H1 (cell line): ENCODE data around the gene MAFB. TPM values are rescaled to one million over a fixed set of nuclear protein-coding genes. Genes with fewer than 3 reads are reported as not detected.

Experiments used
- CTCF ChIA-PET: fragments of 300-600 bp; sonication (Branson Sonifier 250); formaldehyde crosslinking; loops from one replicate; lab custom pipeline; 2021; ENCODE audit not compliant: partially characterized antibody; lab: Charles Lee
- POLR2A ChIA-PET: fragments of 300-600 bp; sonication (Branson Sonifier 250); formaldehyde crosslinking; loops from one replicate; lab custom pipeline; 2021; ENCODE audit warnings: inconsistent platforms; ENCODE audit not compliant: partially characterized antibody; lab: Charles Lee
- DNase-seq, 2 experiments: peaks; one replicate each; pipeline versions ENCODE4 v3.0.0 to v3.0.0-alpha.2; 2010 to 2022; ENCODE audit warnings: low spot score in 2 of 2, low read depth in 1 of 2, mixed read lengths in 1 of 2
- FAIRE-seq: peaks from 2 replicates; lab custom pipeline; 2011; peaks lifted over from hg19 to GRCh38; lab: Jason Lieb, UNC
- H2AFZ ChIP-seq: 2 replicates; pipeline ENCODE4 v1.8.1; 2012; ENCODE audit warnings: low read length, inconsistent platforms
- H2AK5ac ChIP-seq: 2 replicates; pipeline ENCODE4 v1.6.1; 2013; ENCODE audit warnings: low read depth, low read length
- H2BK120ac ChIP-seq: replicated peaks from 2 replicates; pipeline ENCODE3; 2013; ENCODE audit warnings: low read depth, low read length, inconsistent platforms
- H2BK12ac ChIP-seq: 2 replicates; pipeline ENCODE4 v1.6.1; 2013; ENCODE audit warnings: low read depth, low read length
- H2BK15ac ChIP-seq: 2 replicates; pipeline ENCODE4 v1.6.1; 2013; ENCODE audit warnings: low read length
- H2BK20ac ChIP-seq: 2 replicates; pipeline ENCODE4 v1.6.1; 2013; ENCODE audit warnings: low read length
- H2BK5ac ChIP-seq: 2 replicates; pipeline ENCODE4 v1.6.1; 2013; ENCODE audit warnings: low read depth, low read length
- H3K14ac ChIP-seq: 2 replicates; pipeline ENCODE4 v1.6.1; 2013; ENCODE audit warnings: inconsistent platforms; ENCODE audit not compliant: insufficient read length
- H3K18ac ChIP-seq: 2 replicates; pipeline ENCODE4 v1.6.1; 2013; ENCODE audit warnings: low read length; ENCODE audit errors: extremely low read depth
- H3K23ac ChIP-seq: 2 replicates; pipeline ENCODE4 v1.6.1; 2013; ENCODE audit warnings: inconsistent platforms; ENCODE audit not compliant: insufficient read length
- H3K23me2 ChIP-seq: 2 replicates; pipeline ENCODE4 v1.6.1; 2013; ENCODE audit warnings: low read depth, low read length
- H3K27ac ChIP-seq: 2 replicates; pipeline ENCODE4 v1.6.1; 2011; ENCODE audit warnings: low read depth, low read length, inconsistent platforms
- H3K27me3 ChIP-seq, 4 experiments: replicated peaks in 1 of 4; 1 replicate in 1 of 4; 2 replicates in 3 of 4; pipeline versions ENCODE4 v1.6.1 to v1.8.1; 2011 to 2013; ENCODE audit warnings: low read length in 3 of 4, mild to moderate bottlenecking in 3 of 4, inconsistent platforms in 2 of 4, mixed read lengths in 2 of 4, moderate library complexity in 1 of 4; ENCODE audit not compliant: control insufficient read depth in 3 of 4, insufficient read depth in 3 of 4; ENCODE audit errors: extremely low read depth in 1 of 4
- H3K36me3 ChIP-seq, 4 experiments: 2 replicates each; pipeline versions ENCODE4 v1.6.1 to v1.8.1; 2011 to 2013; ENCODE audit warnings: mild to moderate bottlenecking in 4 of 4, low read length in 3 of 4, moderate library complexity in 2 of 4, control low read depth in 1 of 4, inconsistent platforms in 1 of 4; ENCODE audit not compliant: insufficient read depth in 4 of 4, control insufficient read depth in 2 of 4
- H3K4ac ChIP-seq: replicated peaks from 2 replicates; pipeline ENCODE3; 2013; ENCODE audit warnings: low read length, low read depth, mixed read lengths, inconsistent platforms; ENCODE audit not compliant: insufficient read length
- H3K4me1 ChIP-seq, 4 experiments: replicated peaks in 1 of 4; 1 replicate in 1 of 4; 2 replicates in 3 of 4; pipeline versions ENCODE4 v1.6.1 to v1.8.1; 2011 to 2013; ENCODE audit warnings: low read length in 3 of 4, inconsistent platforms in 2 of 4, mixed read lengths in 1 of 4; ENCODE audit not compliant: insufficient read depth in 4 of 4, control insufficient read depth in 3 of 4
- H3K4me2 ChIP-seq, 2 experiments: 2 replicates each; pipeline versions ENCODE4 v1.6.1 to v1.8.1; 2011 to 2013; ENCODE audit warnings: low read depth in 2 of 2, low read length in 2 of 2, control low read depth in 1 of 2, inconsistent platforms in 1 of 2, mild to moderate bottlenecking in 1 of 2; ENCODE audit not compliant: insufficient read depth in 1 of 2
- H3K4me3 ChIP-seq, 4 experiments: fragments of 200-600, 300-600 bp in 1 of 4; sonication (generic), shearing (Covaris generic), sonication (Bioruptor Twin) in 1 of 4; 2 replicates each; pipeline versions ENCODE4 v1.5.1 to v1.8.1; 2011 to 2016; ENCODE audit warnings: low read length in 4 of 4, low read depth in 3 of 4, control low read depth in 2 of 4, inconsistent platforms in 2 of 4, mild to moderate bottlenecking in 2 of 4, mixed read lengths in 1 of 4, moderate library complexity in 1 of 4; ENCODE audit not compliant: insufficient read depth in 2 of 4; ENCODE audit errors: extremely low read depth in 1 of 4
- H3K56ac ChIP-seq: replicated peaks from 2 replicates; pipeline ENCODE3; 2013; ENCODE audit warnings: low read depth, mild to moderate bottlenecking, mixed read lengths, low read length, inconsistent platforms; ENCODE audit not compliant: insufficient read length
- H3K79me1 ChIP-seq: 2 replicates; pipeline ENCODE4 v1.6.1; 2013; ENCODE audit warnings: low read depth, low read length, control low read depth
- H3K79me2 ChIP-seq, 2 experiments: 2 replicates each; pipeline versions ENCODE4 v1.6.1 to v1.8.1; 2012 to 2013; ENCODE audit warnings: low read length in 2 of 2, mild to moderate bottlenecking in 2 of 2, inconsistent platforms in 1 of 2; ENCODE audit not compliant: insufficient read depth in 2 of 2, control insufficient read depth in 1 of 2
- H3K9ac ChIP-seq, 4 experiments: replicated peaks in 1 of 4; 1 replicate in 1 of 4; 2 replicates in 3 of 4; pipeline versions ENCODE4 v1.6.1 to v1.8.1; 2011 to 2013; ENCODE audit warnings: low read depth in 3 of 4, low read length in 3 of 4, control low read depth in 2 of 4, mild to moderate bottlenecking in 2 of 4, moderate library complexity in 2 of 4, inconsistent platforms in 1 of 4; ENCODE audit errors: extremely low read depth in 1 of 4
- H3K9me3 ChIP-seq, 2 experiments: 2 replicates each; pipeline versions ENCODE4 v1.6.1 to v1.8.1; 2012 to 2013; ENCODE audit warnings: mild to moderate bottlenecking in 2 of 2, moderate library complexity in 2 of 2, control low read depth in 1 of 2, inconsistent platforms in 1 of 2, low read depth in 1 of 2, low read length in 1 of 2, mixed read lengths in 1 of 2; ENCODE audit not compliant: insufficient read depth in 2 of 2
- H4K20me1 ChIP-seq, 2 experiments: replicated peaks in 1 of 2; 2 replicates each; pipeline versions ENCODE3 to v1.8.1; 2011 to 2013; ENCODE audit warnings: inconsistent platforms in 2 of 2, low read length in 2 of 2, mild to moderate bottlenecking in 1 of 2; ENCODE audit not compliant: insufficient read depth in 2 of 2, control insufficient read depth in 1 of 2
- H4K5ac ChIP-seq: 2 replicates; pipeline ENCODE4 v1.6.1; 2013; ENCODE audit warnings: low read length, low read depth, mixed read lengths, inconsistent platforms; ENCODE audit not compliant: insufficient read length
- H4K8ac ChIP-seq: 2 replicates; pipeline ENCODE4 v1.8.0; 2013; ENCODE audit warnings: mild to moderate bottlenecking, moderate library complexity, low read length, inconsistent platforms; ENCODE audit not compliant: insufficient read depth; ENCODE audit errors: extremely low read depth
- H4K91ac ChIP-seq: replicated peaks from 2 replicates; pipeline ENCODE3; 2013; ENCODE audit warnings: low read length, mixed read lengths, inconsistent platforms; ENCODE audit not compliant: insufficient read length
- EP300 ChIP-seq, 2 experiments: IDR thresholded peaks; 1 replicate in 1 of 2; 2 replicates in 1 of 2; pipeline ENCODE4 v1.6.1; 2011 to 2012; ENCODE audit warnings: low read depth in 2 of 2, low read length in 2 of 2, mild to moderate bottlenecking in 2 of 2, borderline replicate concordance in 1 of 2, inconsistent platforms in 1 of 2, moderate library complexity in 1 of 2
- GABPA ChIP-seq: IDR thresholded peaks from 2 replicates; pipeline ENCODE4 v1.6.1; 2011; ENCODE audit warnings: mild to moderate bottlenecking, low read length, moderate library complexity, borderline replicate concordance; ENCODE audit not compliant: insufficient read depth
- JUN ChIP-seq: IDR thresholded peaks from 2 replicates; pipeline ENCODE4 v1.6.1; 2011; ENCODE audit warnings: low read depth, mild to moderate bottlenecking, improper control_type of control experiment, low read length
- KDM4A ChIP-seq: IDR thresholded peaks from one replicate; pipeline ENCODE4 v1.7.1; 2012; ENCODE audit warnings: low read depth, mild to moderate bottlenecking, moderate library complexity, low read length, inconsistent platforms; ENCODE audit not compliant: severe bottlenecking
- MAFK ChIP-seq: IDR thresholded peaks from 2 replicates; pipeline ENCODE4 v1.6.1; 2012; ENCODE audit warnings: low read depth, mild to moderate bottlenecking, improper control_type of control experiment, low read length
- NRF1 ChIP-seq: IDR thresholded peaks from 2 replicates; pipeline ENCODE4 v1.6.1; 2011; ENCODE audit warnings: mild to moderate bottlenecking, low read depth, low read length, improper control_type of control experiment
- POLR2AphosphoS5 ChIP-seq: IDR thresholded peaks from 2 replicates; pipeline ENCODE4 v1.6.1; 2011; ENCODE audit warnings: low read depth, low read length
- RFX5 ChIP-seq: IDR thresholded peaks from 2 replicates; pipeline ENCODE4 v1.6.1; 2011; ENCODE audit warnings: low read depth, low read length, improper control_type of control experiment, borderline replicate concordance
- TAF1 ChIP-seq: IDR thresholded peaks from 2 replicates; pipeline ENCODE4 v1.6.1; 2011; ENCODE audit warnings: mild to moderate bottlenecking, low read depth, low read length
- WGBS, 2 experiments: shearing (Covaris generic) in 1 of 2; methylation state at CpG; one replicate each; pipeline versions ENCODE4 v1.1.6 to v1.1.7; 2013 to 2015; ENCODE audit warnings: low lambda C conversion rate in 2 of 2, mixed read lengths in 2 of 2, inconsistent platforms in 1 of 2, low coverage in 1 of 2, missing lambda C conversion rate in 1 of 2; ENCODE audit not compliant: insufficient replicate concordance in 2 of 2, insufficient coverage in 1 of 2, insufficient read length in 1 of 2; ENCODE audit errors: extremely low coverage in 1 of 2, missing lambda C conversion rate in 1 of 2; 5-methylcytosine and 5-hydroxymethylcytosine counted together
- polyA plus RNA-seq, 7 experiments: library from polyadenylated mRNA; depleted of rRNA in 3 of 7; stranded (reverse) in 5 of 7; unstranded in 2 of 7; fragments of >200 nt in 5 of 7; fragments of 200-250 nt in 2 of 7; gene quantifications; 1 replicate in 5 of 7; 2 replicates in 1 of 7; 4 replicates in 1 of 7; pipeline versions ENCODE4 v1.2.1 to v1.2.3, GENCODE V29; 2011 to 2013; ENCODE audit warnings: missing spikeins in 2 of 7, mixed read lengths in 2 of 7
- total RNA-seq: library from RNA; stranded (reverse); fragmentation: NEBNext Ultra II Directional; extraction: Animal tissue kit (Norgen Biotek cat#: 25700); gene quantifications from 2 replicates; pipeline ENCODE4 v1.2.1, GENCODE V29; 2021
- TF ChIP-seq, protein P1 (sequence below): IDR thresholded peaks from 2 replicates; pipeline ENCODE4 v1.6.1; 2011; ENCODE audit warnings: low read length, improper control_type of control experiment

The MAFB gene
- total and polyA plus RNA-seq, 2 of the 8 experiments (the other 6 are each of a cell fraction or from before 2014, with no cell fraction given): 0.83 to 1.8 TPM

DNA sequence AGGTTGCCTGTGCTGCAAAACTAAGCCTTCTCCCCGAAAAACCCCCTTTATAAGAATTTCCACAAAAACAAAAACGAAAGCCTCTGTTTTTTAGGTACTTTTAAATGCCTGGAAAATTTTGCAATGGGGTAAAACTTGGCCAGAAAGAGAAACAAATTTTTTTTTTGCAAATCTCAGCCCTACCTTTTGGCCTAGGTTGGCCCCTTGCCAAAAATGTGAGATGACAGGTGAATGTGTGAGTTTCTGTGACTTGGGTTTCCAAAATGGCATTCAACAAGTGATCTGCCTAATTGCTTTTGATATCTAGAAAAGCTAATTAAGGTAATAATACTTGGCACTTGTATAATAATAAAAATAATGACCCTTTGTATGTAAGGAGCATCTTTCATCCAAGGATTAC lies 48.4 kb downstream of the MAFB start:
- no peak overlapping the region for H4K91ac ChIP-seq
- H3K4ac ChIP-seq: no peak overlapping the region
- H3K14ac ChIP-seq: no peak overlapping the region
- H4K8ac ChIP-seq: no peak overlapping the region
- no peaks in the 10 kb centered on the region for H3K9me3 ChIP-seq
- no peak overlapping the region for H2AK5ac ChIP-seq
- H3K56ac ChIP-seq: no peak overlapping the region
- H4K5ac ChIP-seq: no peak overlapping the region
- no peak overlapping the region for H2BK120ac ChIP-seq
- no peak overlapping the region for H2BK5ac ChIP-seq
- no peak overlapping the region for H3K4me2 ChIP-seq
- no peak overlapping the region for H2BK15ac ChIP-seq
- H3K36me3 ChIP-seq: no peaks in the 10 kb centered on the region
- TF ChIP-seq RFX5 (no peak), MAFK (no peak), JUN (no peak), KDM4A (no peak), GABPA (no peak), NRF1 (no peak), EP300 (IDR thresholded peaks at IDR 0.05; ENCODE audit: borderline replicate concordance in 1 of 2, low read depth in 2 of 2, low read length in 2 of 2) (no peak), POLR2AphosphoS5 (no peak), TAF1 (no peak)
- TF ChIP-seq, protein P1, sequence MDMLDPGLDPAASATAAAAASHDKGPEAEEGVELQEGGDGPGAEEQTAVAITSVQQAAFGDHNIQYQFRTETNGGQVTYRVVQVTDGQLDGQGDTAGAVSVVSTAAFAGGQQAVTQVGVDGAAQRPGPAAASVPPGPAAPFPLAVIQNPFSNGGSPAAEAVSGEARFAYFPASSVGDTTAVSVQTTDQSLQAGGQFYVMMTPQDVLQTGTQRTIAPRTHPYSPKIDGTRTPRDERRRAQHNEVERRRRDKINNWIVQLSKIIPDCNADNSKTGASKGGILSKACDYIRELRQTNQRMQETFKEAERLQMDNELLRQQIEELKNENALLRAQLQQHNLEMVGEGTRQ: no peak
- no peak for FAIRE-seq
- no peak overlapping the region for H2BK12ac ChIP-seq
- H3K18ac ChIP-seq: no peak overlapping the region
- H3K4me3 ChIP-seq: no peak overlapping the region
- CTCF ChIA-PET: no interaction called here
- H2AFZ ChIP-seq: no peak overlapping the region
- no peak for DNase-seq
- H3K9ac ChIP-seq: no peak overlapping the region
- POLR2A ChIA-PET: no interaction called here
- H3K4me1 ChIP-seq: no peaks in the 10 kb centered on the region; a peak in 1 of 7 replicates
- H2BK20ac ChIP-seq: no peak overlapping the region
- peaks cover 10% of the 10 kb centered on the region; the same call in 1 of the 2 replicates for H3K23me2 ChIP-seq
- no peak overlapping the region for H3K23ac ChIP-seq
- H3K27ac ChIP-seq: no peak overlapping the region
- H3K27me3 ChIP-seq: no peaks in the 10 kb centered on the region
- peaks cover 0 to 1% of the 10 kb centered on the region in 2 experiments for H4K20me1 ChIP-seq
- 77% methylated on average over 2 of the region's 2 CpGs; no CpG with 5 or more reads in 1 of the 2 experiments for WGBS, 2 experiments
- no peaks in the 10 kb centered on the region for H3K79me1 ChIP-seq
- no peaks in the 10 kb centered on the region for H3K79me2 ChIP-seq
